ENCODE results near the gene SCGB1D1.
"Not testable (repeated sequence)": the region's sequence is repeated elsewhere in the genome, so short reads cannot be mapped to it uniquely, and the experiment has no call there.

Gene SCGB1D1

DNA sequence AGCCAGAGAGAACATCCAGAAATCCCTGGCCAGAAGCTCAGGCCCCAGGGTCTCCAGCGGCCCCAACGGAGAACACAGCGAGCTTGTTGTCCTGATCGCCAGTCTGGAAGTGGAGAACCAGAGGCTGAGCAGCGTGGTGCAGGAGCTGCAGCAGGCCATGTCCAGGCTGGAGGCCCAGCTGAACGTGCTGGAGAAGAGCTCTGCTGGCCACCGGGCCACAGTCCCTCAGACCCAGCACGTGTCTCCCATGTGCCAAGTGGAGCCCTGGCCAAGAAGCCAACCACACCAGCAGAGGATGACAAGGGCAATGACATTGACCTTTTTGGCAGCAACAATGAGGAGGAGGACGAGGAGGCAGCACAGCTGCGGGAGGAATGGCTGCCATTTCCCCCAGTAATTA lies 20.6 kb upstream of the SCGB1D1 start:
- DNase-seq = no peak

- no peak for DNase-seq
Measured at GRCh38 chr11:62169935-62170334, 20.1 kb upstream of the SCGB1D1 start.

DNA sequence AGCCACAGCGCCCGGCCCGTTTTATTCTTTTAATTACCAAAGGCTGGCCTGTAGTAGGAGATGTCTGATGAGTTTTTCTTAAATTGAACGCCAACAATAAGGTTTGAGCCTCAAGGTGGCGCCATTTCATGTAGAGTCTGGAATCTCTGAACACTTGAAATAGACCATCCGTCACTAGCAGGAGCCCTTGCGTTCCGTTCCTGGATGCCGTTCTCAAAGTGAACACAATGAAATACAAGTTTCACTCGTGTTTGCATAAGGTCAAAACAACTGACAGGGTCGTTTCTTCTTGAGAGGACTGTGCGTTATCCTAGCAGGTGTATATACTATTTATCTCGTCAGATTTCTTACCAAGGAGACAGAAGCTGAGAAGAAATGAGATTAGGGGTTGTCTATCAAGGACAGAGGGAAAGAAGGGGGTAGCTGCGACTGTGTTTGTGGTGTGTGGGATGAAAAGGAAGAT lies 18.7 kb upstream of the SCGB1D1 start:
- peak; percentile 54 to 84 for DNase-seq

GRCh38 chr11:62172294-62172693 lies 17.7 kb upstream of the SCGB1D1 start:
- DNase-seq = no peak

- no peak for DNase-seq
Measured at GRCh38 chr11:62176766-62177165, 13.2 kb upstream of the SCGB1D1 start.

DNA sequence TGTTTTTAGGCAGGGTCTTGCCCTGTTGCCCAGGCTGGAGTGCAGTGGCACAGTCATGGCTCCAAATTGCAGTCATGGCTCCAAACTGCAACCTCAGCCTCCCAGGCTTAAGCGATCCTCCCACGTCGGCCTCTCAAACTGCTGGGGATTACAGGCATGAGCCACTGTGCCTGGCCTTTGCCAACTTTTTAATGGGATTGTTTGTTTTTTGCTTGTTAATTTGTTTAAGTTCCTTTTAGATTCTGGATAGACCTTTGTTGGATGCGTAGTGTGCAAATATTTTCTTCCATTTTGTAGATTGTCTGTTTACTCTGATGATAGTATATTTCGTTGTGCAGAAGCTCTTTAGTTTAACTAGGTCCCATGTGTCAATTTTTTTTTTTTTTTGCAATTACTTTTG lies 10.0 kb upstream of the SCGB1D1 start:
- no peak for DNase-seq

DNA sequence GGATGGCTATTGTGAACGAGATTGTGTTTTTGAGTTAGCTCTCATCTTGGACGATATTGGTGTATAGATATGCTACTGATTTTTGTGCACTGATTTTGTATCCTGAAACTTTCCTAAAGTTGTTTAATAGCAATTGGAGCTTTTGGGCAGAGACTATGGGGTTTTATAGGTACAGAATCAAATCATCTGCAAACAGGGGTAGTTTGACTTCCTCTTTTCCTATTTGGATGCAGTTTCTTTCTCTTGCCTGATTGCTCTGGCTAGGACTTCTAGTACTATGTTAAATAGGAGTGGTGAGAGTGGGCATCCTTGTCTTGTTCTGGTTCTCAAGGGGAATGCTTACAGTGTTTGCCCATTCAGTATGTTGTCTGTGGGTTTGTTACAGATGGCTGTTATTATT lies 8.9 kb upstream of the SCGB1D1 start:
- DNase-seq = no peak

DNA sequence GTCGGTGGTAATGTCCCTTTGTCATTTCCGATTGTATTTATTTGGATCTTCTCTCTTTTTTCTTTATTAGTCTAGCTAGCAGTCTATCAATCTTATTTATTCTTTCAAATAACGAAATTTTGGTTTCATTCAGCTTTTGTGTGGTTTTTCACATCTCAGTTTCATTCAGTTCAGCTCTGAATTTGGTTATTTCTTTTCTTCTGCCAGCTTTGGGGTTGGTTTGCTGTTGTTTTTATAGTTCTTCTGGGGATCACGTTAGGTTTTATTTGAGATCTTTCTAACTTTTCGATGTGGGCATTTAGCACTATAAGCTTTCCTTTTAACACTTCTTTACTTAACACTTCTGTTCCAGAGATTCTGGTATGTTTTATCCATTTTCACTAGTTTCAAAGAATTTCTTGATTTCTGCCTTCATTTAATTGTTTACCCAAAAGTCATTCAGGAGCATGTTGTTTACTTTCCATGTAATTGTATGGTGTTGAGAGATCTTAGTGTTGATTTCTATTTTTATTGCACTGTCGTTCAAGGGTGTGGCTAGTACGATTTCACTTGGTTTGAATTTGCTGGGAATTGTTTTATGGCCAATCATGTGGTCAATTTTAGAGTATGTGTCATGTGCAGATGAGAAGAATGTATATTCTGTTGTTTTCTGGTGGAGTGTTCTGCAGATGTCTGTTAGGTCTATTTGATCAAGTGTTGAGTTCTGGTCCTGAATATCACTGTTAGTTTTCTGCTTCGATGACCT lies 7.7 kb upstream of the SCGB1D1 start:
- no peak for DNase-seq

GRCh38 chr11:62186195-62186594 lies 3.8 kb upstream of the SCGB1D1 start:
- no peak for DNase-seq

DNA sequence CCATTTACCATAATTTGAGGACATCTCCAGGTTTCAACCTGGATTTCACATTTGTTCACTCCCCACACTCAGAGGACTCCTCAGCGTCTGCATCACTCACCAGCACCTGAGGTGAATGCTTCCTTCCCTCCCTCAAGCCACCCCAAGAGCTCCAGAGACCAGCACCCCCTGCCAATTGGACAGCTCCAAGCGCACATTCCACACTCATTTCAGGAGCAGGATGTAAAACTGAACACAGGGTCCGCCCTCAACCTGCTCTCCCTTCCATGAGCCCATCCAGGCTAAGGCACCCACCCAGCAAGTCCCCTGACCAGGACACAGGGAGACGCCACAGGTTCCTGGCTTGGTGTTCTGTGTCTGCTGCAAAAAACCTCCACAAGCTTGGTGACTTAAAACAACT lies 3.9 kb downstream of the SCGB1D1 start:
- no peak for DNase-seq

DNA sequence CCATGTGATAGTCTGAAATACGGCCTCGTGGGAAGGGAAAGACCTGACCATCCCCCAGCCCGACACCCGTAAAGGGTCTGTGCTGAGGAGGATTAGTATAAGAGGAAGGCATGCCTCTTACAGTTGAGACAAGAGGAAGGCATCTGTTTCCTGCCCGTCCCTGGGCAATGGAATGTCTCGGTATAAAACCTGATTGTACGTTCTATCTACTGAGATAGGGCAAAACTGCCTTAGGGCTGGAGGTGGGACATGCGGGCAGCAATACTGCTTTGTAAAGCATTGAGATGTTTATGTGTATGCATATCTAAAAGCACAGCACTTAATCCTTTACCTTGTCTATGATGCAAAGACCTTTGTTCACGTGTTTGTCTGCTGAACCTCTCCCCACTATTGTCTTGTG lies 5.0 kb downstream of the SCGB1D1 start:
- DNase-seq = not testable (repeated sequence)

DNA sequence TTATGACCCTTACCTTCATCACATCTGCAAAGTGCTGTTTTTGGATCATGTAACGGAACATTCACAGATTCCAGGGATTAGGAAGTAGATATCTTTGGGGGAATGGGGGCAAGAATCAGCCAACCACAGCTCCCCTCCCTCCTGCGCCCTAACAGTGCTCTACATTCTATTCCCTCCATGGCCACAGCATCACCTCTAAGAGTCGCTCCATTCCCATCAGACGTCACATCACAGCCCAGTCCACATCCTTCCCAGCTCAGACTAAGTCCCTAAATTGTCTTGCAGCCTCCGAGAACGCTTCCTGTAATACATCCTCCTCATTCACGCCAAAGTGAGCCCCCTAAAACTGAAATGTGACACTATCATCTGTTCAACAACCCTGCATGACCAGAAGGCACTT lies 5.9 kb downstream of the SCGB1D1 start:
- no peak for DNase-seq

DNA sequence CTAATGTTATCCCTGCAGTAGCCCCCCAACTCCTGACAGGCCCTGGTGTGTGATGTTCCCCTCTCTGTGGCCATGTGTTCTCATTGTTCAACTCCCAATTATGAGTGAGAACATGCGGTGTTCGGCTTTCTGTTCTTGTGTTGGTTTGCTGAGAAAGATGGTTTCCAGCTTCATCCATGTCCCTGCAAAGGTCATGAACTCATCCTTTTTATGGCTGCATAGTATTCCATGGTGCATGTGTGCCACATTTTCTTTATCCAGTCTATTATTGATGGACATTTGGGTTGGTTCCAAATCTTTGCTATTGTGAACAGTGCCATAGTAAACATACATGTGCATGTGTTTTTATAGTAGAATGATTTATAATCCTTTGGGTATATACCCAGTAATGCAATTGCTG lies 7.4 kb downstream of the SCGB1D1 start:
- DNase-seq = not testable (repeated sequence)

- DNase-seq = no peak
Measured at GRCh38 chr11:62201376-62201775, 11.4 kb downstream of the SCGB1D1 start.

- no peak for DNase-seq
Measured at GRCh38 chr11:62202910-62203309, 12.9 kb downstream of the SCGB1D1 start.

- no peak for DNase-seq
Measured at GRCh38 chr11:62204430-62204829, 14.4 kb downstream of the SCGB1D1 start.

DNA sequence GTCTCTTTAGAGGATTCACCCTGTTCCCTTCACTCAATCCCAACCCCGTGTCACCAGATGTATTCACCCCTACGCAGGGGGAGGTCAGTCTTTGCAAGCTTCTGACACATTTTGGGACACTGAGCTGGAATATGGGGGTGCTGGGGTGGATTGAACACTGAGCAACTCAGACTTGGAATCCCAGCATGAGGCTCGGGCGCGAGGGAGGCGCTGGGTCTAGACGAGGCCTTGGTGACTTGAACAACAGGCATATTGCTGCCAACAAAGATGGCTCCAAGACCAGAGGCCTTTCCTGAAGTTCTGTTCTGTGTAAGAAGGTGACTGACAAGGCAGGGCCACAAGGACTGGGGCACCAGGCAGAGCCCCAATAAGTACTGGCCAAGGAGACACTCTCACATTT lies 15.4 kb downstream of the SCGB1D1 start:
- no peak for DNase-seq

DNA sequence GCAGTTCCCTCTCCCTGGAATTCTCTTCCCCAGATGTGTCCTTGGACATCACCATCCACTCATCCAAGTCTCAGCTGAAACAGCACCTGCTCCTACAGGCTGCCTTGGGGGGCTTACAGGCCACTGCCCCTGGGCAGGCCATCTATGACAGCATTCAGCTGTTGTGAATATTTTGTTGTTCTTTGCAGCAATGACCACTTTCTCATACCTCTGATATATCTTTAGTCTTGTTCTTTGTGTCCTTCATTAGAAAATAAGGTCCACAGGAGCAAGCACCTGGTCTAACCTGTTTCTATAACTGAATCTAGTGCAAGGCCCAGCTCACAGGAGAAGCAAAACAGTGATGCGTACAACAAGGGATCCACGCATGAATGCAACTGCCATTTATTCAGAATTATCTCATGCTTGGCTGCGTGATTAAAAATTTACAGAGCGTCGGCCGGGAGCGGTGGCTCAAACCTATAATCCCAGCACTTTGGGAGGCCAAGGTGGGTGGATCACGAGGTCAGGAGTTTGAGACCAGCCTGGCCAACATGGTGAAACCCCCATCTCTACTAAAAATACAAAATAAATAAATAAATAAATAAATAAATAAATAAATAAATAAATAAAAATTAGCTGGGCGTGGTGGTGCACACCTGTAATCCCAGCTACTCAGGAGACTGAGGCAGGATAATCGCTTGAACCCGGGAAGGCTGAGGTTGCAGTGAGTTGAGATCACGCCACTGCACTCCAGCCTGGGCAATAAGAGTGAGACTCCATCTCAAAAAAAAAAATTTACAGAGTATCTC lies 16.5 kb downstream of the SCGB1D1 start:
- DNase-seq = not testable (repeated sequence)

DNA sequence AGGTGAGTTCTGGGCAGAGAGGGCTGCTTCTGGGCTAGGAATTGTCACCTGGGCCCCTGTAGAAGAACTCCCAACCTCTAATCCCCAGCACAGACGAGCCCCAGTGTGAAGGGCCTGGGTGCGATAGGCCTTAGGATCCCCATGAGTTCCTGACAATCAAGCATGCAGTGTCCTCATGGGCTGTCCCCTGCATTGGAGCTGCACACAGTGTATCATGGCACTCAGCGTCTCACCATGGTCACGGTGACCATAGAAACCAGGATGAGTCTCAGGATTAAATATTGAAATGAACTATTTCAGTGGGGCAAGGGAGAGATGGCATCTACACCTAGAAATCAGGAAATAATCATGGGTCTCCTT lies 18.7 kb downstream of the SCGB1D1 start:
- no peak for DNase-seq

DNA sequence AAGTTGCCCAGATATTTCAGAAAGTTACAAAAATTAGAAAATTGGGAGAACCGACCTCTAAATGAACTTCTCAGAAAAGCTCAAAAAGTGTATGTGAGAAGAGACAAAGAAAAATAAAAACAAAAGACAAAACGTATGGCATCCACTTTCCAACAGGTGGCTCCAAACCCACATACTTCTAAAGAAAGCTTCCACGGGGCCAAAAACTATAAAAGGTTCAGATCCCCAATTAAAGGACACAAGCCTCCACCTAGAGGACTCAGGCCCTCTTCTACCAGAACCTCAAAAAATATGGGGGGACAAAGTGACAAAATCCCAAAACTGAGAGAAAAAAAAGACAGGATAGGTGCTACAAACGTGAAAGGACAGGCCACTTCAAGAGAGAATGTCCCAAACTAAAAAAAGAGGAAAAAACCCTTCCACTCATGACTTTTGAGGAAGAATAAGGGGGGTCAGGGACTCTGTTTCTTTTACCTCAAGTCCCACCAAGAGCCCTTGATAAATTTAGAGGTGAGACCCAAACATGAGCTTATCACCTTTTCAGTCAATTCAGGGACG lies 27.3 kb downstream of the SCGB1D1 start:
- DNase-seq = no peak

GRCh38 chr11:62221498-62221897 lies 31.5 kb downstream of the SCGB1D1 start:
- DNase-seq = no peak

- no peak for DNase-seq
Measured at GRCh38 chr11:62223095-62223494, 33.1 kb downstream of the SCGB1D1 start.

- no peak for DNase-seq
Measured at GRCh38 chr11:62233730-62234129, 43.7 kb downstream of the SCGB1D1 start.

GRCh38 chr11:62236187-62236586 lies 46.2 kb downstream of the SCGB1D1 start:
- DNase-seq = no peak
